Kidney epithelial cell (primary cell): ENCODE results near the gene PMIS2. TPM values are rescaled to one million over a fixed set of nuclear protein-coding genes. Genes with fewer than 3 reads are reported as not detected.
"Not testable (repeated sequence)": the region's sequence is repeated elsewhere in the genome, so short reads cannot be mapped to it uniquely, and the experiment has no call there.

Experiments
- DNase-seq: peaks from one replicate; pipeline ENCODE4 v3.0.0-alpha.2; 2010; ENCODE audit warnings: low read depth
- H3K27me3 ChIP-seq: 2 replicates; pipeline ENCODE4 v1.6.0; 2011; ENCODE audit warnings: low read length; ENCODE audit not compliant: control insufficient read depth, insufficient read depth
- H3K36me3 ChIP-seq: 2 replicates; pipeline ENCODE4 v1.5.1; 2011; ENCODE audit warnings: low read length; ENCODE audit not compliant: control insufficient read depth, insufficient read depth
- H3K4me3 ChIP-seq: 2 replicates; pipeline ENCODE4 v1.5.1; 2011; ENCODE audit warnings: low read depth, mild to moderate bottlenecking, control low read depth, low read length
- total RNA-seq: library from RNA; depleted of rRNA; stranded (reverse); fragments of >200 nt; gene quantifications from 2 replicates; pipeline ENCODE4 v1.2.3, GENCODE V29; 2015
- TF ChIP-seq, protein P1 (sequence below): IDR thresholded peaks from 2 replicates; pipeline ENCODE4 v1.5.1; 2011; ENCODE audit warnings: mild to moderate bottlenecking, moderate library complexity, low read length, control low read depth, inconsistent platforms; ENCODE audit not compliant: insufficient read depth, poor library complexity, severe bottlenecking

Gene PMIS2
- total RNA-seq, 1 donor from 2014 or later = not detected

- Histone ChIP-seq H3K4me3 (no peak overlapping the region), H3K27me3 (no peaks in the 10 kb centered on the region), H3K36me3 (no peaks in the 10 kb centered on the region)
- TF ChIP-seq, protein P1, sequence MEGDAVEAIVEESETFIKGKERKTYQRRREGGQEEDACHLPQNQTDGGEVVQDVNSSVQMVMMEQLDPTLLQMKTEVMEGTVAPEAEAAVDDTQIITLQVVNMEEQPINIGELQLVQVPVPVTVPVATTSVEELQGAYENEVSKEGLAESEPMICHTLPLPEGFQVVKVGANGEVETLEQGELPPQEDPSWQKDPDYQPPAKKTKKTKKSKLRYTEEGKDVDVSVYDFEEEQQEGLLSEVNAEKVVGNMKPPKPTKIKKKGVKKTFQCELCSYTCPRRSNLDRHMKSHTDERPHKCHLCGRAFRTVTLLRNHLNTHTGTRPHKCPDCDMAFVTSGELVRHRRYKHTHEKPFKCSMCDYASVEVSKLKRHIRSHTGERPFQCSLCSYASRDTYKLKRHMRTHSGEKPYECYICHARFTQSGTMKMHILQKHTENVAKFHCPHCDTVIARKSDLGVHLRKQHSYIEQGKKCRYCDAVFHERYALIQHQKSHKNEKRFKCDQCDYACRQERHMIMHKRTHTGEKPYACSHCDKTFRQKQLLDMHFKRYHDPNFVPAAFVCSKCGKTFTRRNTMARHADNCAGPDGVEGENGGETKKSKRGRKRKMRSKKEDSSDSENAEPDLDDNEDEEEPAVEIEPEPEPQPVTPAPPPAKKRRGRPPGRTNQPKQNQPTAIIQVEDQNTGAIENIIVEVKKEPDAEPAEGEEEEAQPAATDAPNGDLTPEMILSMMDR = no peak
- no peak for DNase-seq
Observed at GRCh38 chr19:35601971-35602370, 16.0 kb downstream of the PMIS2 start.

- H3K27me3 ChIP-seq, DNase-seq, H3K36me3 ChIP-seq, H3K4me3 ChIP-seq: not testable (repeated sequence)
Observed at GRCh38 chr19:35604436-35604835, 18.5 kb downstream of the PMIS2 start.

GRCh38 chr19:35607170-35607569 is 21.2 kb downstream of the PMIS2 start:
- not testable (repeated sequence) for DNase-seq, H3K4me3 ChIP-seq, H3K36me3 ChIP-seq, H3K27me3 ChIP-seq

DNA sequence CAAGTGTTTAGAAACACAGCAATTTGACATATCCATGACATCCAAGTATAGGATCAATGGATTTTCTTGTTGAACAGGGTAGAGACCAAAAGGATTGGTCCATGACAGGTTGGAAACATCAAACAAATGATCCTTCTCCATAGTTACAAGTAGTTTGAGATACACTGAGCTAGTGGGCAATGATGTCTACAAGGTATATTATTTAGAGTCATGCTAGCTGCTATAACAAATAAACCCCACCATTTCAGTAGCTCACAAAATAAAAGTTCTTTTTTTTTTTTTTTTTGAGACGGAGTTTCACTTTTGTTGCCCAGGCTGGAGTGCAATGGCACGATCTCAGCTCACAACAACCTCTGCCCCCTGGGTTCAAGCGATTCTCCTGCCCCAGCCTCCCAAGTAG is 21.7 kb downstream of the PMIS2 start:
- TF ChIP-seq, protein P1 = no peak
- no peak for DNase-seq
- H3K4me3 ChIP-seq = no peak overlapping the region
- H3K27me3 ChIP-seq = no peaks in the 10 kb centered on the region
- no peaks in the 10 kb centered on the region for H3K36me3 ChIP-seq

GRCh38 chr19:35608251-35608650 is 22.3 kb downstream of the PMIS2 start:
- DNase-seq = no peak
- Histone ChIP-seq H3K4me3 (no peak overlapping the region), H3K36me3 (no peaks in the 10 kb centered on the region), H3K27me3 (no peaks in the 10 kb centered on the region)
- TF ChIP-seq, protein P1 = no peak

- no peak for DNase-seq
- H3K27me3 ChIP-seq = no peaks in the 10 kb centered on the region
- TF ChIP-seq, protein P1 = no peak
- H3K36me3 ChIP-seq = no peaks in the 10 kb centered on the region
- no peak overlapping the region for H3K4me3 ChIP-seq
Observed at GRCh38 chr19:35609851-35610353, 23.9 kb downstream of the PMIS2 start.

DNA sequence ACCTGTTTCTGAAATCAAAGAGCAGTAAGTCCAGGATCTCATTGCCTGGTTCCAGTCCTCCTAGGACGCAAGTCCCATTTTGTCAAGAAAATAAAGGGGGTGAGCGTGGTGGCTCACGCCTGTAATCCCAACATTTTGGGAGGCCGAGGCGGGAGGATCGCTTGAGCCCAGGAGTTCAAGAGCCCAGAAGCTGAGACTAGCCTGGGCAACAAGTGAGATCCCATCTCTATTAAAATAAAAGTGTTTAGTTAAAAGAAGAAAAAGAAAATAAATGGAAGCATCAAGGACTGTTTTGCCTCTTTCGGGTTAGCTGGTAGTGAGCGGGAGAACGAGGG is 26.2 kb downstream of the PMIS2 start:
- H3K36me3 ChIP-seq = no peaks in the 10 kb centered on the region
- no peak for DNase-seq
- TF ChIP-seq, protein P1 = no peak
- H3K27me3 ChIP-seq = no peaks in the 10 kb centered on the region
- H3K4me3 ChIP-seq = peak overlapping the region; percentile 16
